NB4 (cell line): ENCODE data around the gene IKZF3.

Experiments
- DNase-seq: peaks from one replicate; pipeline ENCODE4 v3.0.0; 2010; ENCODE audit warnings: low read depth
- H3K4me3 ChIP-seq: one replicate; pipeline ENCODE4 v1.5.1; 2011; ENCODE audit warnings: mild to moderate bottlenecking, low read depth, low read length, moderate library complexity
- MYC ChIP-seq: IDR thresholded peaks from 2 replicates; pipeline ENCODE4 v1.6.1; 2011; ENCODE audit warnings: low read depth, low read length
- POLR2A ChIP-seq: IDR thresholded peaks from 2 replicates; pipeline ENCODE4 v1.6.1; 2011; ENCODE audit warnings: mild to moderate bottlenecking; ENCODE audit not compliant: insufficient read length; ENCODE audit errors: extremely low read depth
- TF ChIP-seq, protein P1 (sequence below): IDR thresholded peaks from one replicate; pipeline ENCODE4 v1.5.1; 2012; ENCODE audit warnings: low read depth, low read length
- TF ChIP-seq, protein P2 (sequence below): IDR thresholded peaks from 2 replicates; pipeline ENCODE4 v1.6.1; 2011; ENCODE audit warnings: low read depth, low read length

The IKZF3 gene

DNA sequence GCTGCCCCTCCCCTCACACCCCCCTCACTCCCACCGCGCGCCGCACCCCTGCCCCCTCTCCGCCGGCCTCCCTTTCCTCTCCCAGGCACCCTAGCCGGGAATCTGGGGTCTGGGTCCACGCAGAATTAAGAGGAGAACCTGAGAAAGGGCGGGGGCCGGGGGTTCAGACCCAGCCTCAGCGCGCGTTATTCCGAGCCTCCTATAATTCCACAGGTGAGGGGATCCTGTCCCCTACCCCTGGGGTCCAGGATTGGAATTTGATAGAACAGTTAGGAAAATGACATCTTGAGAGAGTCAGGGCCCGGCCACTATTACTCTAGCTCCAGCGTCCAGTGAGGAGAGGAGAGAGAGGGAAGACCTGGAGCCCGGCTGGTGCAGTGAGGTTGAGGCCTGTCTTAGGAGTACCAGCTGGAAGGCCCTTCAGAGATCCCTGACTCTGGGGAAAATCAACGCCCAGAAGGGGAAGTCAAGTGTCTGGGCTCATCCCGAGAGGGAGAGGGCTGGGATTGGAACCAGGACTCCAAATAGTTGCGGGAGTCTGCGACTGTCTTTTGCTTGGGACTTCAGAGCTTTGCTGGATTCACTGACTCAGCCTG, 109.1 kb downstream of the IKZF3 start:
- peak overlapping the region; percentile 53 for H3K4me3 ChIP-seq
- TF ChIP-seq, protein P1, sequence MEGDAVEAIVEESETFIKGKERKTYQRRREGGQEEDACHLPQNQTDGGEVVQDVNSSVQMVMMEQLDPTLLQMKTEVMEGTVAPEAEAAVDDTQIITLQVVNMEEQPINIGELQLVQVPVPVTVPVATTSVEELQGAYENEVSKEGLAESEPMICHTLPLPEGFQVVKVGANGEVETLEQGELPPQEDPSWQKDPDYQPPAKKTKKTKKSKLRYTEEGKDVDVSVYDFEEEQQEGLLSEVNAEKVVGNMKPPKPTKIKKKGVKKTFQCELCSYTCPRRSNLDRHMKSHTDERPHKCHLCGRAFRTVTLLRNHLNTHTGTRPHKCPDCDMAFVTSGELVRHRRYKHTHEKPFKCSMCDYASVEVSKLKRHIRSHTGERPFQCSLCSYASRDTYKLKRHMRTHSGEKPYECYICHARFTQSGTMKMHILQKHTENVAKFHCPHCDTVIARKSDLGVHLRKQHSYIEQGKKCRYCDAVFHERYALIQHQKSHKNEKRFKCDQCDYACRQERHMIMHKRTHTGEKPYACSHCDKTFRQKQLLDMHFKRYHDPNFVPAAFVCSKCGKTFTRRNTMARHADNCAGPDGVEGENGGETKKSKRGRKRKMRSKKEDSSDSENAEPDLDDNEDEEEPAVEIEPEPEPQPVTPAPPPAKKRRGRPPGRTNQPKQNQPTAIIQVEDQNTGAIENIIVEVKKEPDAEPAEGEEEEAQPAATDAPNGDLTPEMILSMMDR = no peak
- no peak for TF ChIP-seq POLR2A
- TF ChIP-seq, protein P2, sequence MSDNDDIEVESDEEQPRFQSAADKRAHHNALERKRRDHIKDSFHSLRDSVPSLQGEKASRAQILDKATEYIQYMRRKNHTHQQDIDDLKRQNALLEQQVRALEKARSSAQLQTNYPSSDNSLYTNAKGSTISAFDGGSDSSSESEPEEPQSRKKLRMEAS = no peak
- TF ChIP-seq MYC = no peak
- peak; percentile 39 for DNase-seq

DNA sequence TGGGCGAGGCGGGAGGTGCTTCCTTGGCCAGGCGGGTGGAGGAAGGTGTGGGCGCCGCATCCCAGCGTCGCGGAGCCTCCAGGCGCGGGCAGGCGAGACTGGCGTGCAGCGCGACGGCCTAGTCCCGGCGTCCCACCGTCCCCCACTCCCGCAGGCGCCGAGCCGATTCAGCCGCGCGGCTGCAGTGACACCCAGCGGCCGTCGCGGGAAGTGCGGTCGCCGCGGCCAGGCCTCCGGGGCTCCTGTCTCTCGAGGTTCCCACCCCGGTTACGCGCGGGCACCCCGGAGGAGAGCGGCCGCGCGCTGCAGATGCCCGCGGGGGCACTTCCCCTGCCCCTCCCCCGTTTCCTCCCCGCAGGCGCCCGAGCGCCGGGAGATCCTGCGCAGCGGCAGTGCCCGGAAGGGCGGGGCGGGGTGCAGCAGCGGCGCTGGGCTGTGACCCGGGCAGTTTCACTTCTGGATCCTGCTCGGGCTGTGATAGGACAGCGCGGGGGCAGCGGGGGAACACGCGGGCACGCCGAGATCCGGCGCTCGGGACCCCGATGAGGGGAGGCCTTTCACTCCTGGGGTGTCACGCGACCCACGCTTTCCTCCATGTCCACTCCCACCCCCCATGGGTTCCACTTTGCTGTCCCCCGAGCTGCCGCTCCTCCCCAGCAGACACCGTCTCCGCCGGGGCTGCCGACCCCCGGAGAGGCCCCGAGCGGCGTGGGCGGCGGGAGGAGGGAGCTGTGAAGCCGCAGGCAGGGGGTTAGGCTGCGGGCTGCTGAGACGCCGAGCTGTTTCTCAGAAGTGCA, 109.8 kb downstream of the IKZF3 start:
- DNase-seq = peak; percentile 98
- TF ChIP-seq, protein P1 = peak; percentile 45
- no peak; the same call in none of the 2 replicates for TF ChIP-seq MYC
- TF ChIP-seq, protein P2 = no peak; the same call in 1 of the 2 replicates
- peak; percentile 55 for TF ChIP-seq POLR2A
- H3K4me3 ChIP-seq = peak overlapping the region; percentile 53

DNA sequence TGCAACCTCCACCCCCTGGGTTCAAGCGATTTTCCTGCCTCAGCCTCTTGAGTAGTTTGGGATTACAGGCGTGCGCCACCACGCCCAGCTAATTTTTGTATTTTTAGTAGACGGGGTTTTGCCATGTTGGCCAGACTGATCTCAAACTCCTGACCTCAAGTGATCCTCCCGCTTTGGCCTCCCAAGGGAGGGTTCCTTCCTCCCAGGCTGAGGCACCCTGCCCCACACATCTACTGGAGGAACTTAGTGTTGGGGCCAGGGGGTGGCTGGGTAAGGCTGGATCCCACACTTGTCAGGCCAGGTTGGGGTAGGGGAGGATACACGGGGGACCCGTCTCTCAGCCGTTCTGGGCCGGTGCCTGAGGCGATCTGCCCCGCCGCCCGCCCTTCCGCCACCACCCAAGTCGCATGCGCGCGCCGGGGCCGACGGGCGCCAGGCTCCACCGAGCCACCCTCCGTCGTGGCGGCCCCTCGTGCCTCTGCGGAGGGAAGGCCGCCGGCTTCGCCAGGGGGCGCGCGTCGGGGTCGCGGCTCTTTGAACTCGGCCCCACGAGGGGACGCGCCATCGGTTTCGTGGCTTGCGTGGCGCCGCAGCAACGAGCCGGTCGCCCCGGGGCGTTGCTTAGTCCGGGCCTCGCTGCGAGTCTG, 110.5 kb downstream of the IKZF3 start:
- peak; percentile 93 for DNase-seq
- TF ChIP-seq, protein P1 = no peak
- no peak for TF ChIP-seq MYC
- TF ChIP-seq POLR2A = no peak
- TF ChIP-seq, protein P2 = no peak
- peak overlapping the region; percentile 43 for H3K4me3 ChIP-seq

DNA sequence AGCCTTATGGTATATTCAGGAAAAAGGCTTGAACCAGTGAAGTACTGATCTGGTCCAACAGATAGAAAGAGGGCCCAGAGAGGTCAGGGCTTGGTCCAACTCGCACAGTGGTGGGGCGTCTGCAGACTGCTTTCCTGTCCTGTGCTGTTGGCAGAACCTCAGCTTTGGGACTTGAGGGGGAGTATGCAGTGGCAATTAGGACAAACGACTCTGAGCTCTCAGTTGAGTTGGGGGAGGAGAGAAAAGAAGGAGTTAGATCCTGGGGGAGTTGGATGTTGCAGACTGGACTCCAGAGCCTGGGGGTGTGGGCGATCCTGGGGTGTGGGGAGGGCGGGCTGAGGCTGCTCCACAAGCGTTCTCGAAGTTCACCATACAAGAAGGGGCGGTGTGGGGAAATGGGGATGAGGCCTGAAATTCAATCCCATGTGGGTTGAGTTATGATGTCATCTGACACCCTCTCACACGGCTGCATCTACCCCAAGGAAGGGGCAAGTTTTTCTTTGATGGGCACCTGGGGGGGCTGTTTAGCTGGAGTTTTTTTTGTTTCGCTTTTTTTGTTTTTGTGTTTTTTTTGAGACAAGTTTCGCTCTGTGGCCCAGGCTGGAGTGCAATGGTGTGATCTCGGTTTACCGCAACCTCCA, 111.8 kb downstream of the IKZF3 start:
- TF ChIP-seq, protein P1 = no peak
- no peak for TF ChIP-seq POLR2A
- TF ChIP-seq MYC = no peak
- TF ChIP-seq, protein P2 = no peak
- peak; percentile 54 for DNase-seq
- no peak overlapping the region for H3K4me3 ChIP-seq

DNA sequence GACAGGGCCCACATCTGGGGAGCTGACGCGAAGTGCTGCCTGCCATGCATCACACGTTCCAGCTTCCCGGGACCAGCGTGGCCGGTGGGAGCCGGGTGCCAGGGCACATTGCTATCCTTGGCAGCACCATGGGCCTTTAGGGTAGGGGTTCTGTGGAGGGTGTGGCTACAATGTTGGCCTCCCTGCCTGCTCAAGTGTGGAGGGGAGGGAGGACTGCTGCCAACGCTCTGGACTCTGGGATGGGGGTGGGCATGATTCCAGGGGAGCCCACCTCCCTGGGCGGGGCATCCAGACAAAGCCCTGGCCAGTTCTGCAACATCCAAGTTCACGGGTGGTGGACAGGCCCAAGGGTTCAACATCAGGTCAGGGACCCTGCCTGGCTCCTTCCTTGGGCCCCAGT, 112.5 kb downstream of the IKZF3 start:
- no peak overlapping the region for H3K4me3 ChIP-seq
- DNase-seq = no peak
- TF ChIP-seq, protein P2 = no peak
- TF ChIP-seq, protein P1 = no peak
- TF ChIP-seq POLR2A (no peak), MYC (no peak)
